Right lobe of liver (tissue), 6 donors: Measurements from ENCODE around the gene MFSD6. TPM values are rescaled to one million over a fixed set of nuclear protein-coding genes. Genes with fewer than 3 reads are reported as not detected.

Source experiments
- ATAC-seq, 4 donors: fragments of 200-7000 bp; cut with Tn5 transposase; one replicate each; pipeline ENCODE4 v1.9.1; 2020; ENCODE audit warnings: mild to moderate bottlenecking in 4 of 4, moderate library complexity in 4 of 4
- DNase-seq, 3 donors: peaks; one replicate each; pipeline ENCODE4 v3.0.0-alpha.2; 2020
- H3K27ac ChIP-seq, 3 donors: fragments of 200-600 bp; one replicate each; pipeline ENCODE4 v1.8.0; 2022
- H3K27me3 ChIP-seq, 2 donors: fragments of 200-600 bp; one replicate each; pipeline ENCODE4 v1.8.0; 2022
- H3K36me3 ChIP-seq, 4 donors: fragments of 200-600 bp; sonication (generic) in 1 of 4; one replicate each; pipeline versions ENCODE4 v1.5.1 to v1.8.0; 2017 to 2022; ENCODE audit warnings: control low read depth in 1 of 4
- H3K4me1 ChIP-seq, 4 donors: fragments of 200-600 bp; sonication (generic) in 1 of 4; one replicate each; pipeline versions ENCODE4 v1.5.1 to v1.8.0; 2017 to 2022; ENCODE audit warnings: control low read depth in 1 of 4
- H3K4me3 ChIP-seq, 3 donors: fragments of 200-600 bp; one replicate each; pipeline ENCODE4 v1.8.0; 2022
- H3K9me3 ChIP-seq, 4 donors: fragments of 200-600 bp; sonication (generic) in 1 of 4; one replicate each; pipeline versions ENCODE4 v1.5.1 to v1.8.0; 2017 to 2022; ENCODE audit warnings: control low read depth in 1 of 4
- CTCF ChIP-seq, 4 donors: fragments of 200-600 bp in 3 of 4; fragments of 450-650 bp in 1 of 4; IDR thresholded peaks; one replicate each; pipeline versions ENCODE4 v1.5.1 to v1.8.0; 2016 to 2022; ENCODE audit warnings: antibody characterized with exemption in 4 of 4, mild to moderate bottlenecking in 2 of 4
- POLR2A ChIP-seq: fragments of 450-650 bp; IDR thresholded peaks from one replicate; pipeline ENCODE4 v1.6.1; 2017; ENCODE audit warnings: antibody characterized with exemption, mild to moderate bottlenecking
- WGBS: methylation state at CpG from one replicate; pipeline ENCODE4 v1.1.6; 2018; ENCODE audit warnings: low coverage, low lambda C conversion rate; ENCODE audit not compliant: insufficient coverage; ENCODE audit errors: missing lambda C conversion rate; 5-methylcytosine and 5-hydroxymethylcytosine counted together
- intact Hi-C, 2 donors: fragments of 100-400 bp; cut with DNase I; formaldehyde crosslinking; loops; one replicate each; pipeline versions ENCODE4 v1.11.2 to v1.14.1; 2022
- total RNA-seq, 6 experiments: library from RNA; depleted of rRNA in 2 of 6; stranded (reverse); fragments of >200 nt in 2 of 6; fragmentation: NEBNext Ultra II Directional in 3 of 6; extraction: Animal tissue kit (Norgen Biotek cat#: 25700) in 3 of 6; gene quantifications; one replicate each; pipeline versions ENCODE4 v1.1.0 to v1.2.4, GENCODE V29; 2016 to 2023
- donor health status: DM: no; HTN: yes; CAD: no.
- donor health status: DM: no; HTN: no; CAD: no.
- donor health status: DM: no; HTN: no; CAD: no.
- donor health status: DM: no; HTN: yes; CAD: no.
- donor health status: DM: no; HTN: yes; CAD: no.

The MFSD6 gene
- total RNA-seq, 6 experiments from 2014 or later: 1.5 to 14.8 (median 4.1) TPM

DNA sequence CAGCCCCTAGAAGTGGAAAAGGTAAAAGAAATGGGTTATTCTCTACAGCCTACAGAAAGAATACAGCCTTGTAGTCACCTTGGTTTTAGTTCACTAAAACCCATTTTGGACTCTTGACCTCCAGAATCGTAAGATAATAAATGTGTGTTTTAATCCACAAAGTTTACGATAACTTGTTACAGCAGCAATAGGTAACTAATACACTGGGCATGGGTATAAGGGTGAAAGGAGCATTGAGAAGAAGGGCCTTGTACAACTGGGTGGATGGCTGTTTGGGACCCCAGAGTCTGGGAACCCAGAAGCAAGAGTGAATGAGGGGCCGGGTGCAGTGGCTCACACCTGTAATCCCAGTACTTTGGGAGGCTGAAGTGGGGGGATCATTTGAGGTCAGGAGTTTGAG is 2.2 kb upstream of the MFSD6 start:
- Histone ChIP-seq H3K9me3 (no peaks in the 10 kb centered on the region), H3K27ac (no peak overlapping the region), H3K4me1 (peaks cover 0 to 8% (median 0%) of the 10 kb centered on the region in 4 donors), H3K4me3 (no peak overlapping the region), H3K36me3 (no peaks in the 10 kb centered on the region), H3K27me3 (no peaks in the 10 kb centered on the region)
- TF ChIP-seq POLR2A: no peak
- TF ChIP-seq CTCF (IDR thresholded peaks at IDR 0.05): no peak
- ATAC-seq: no peak
- WGBS: 60% methylated on average over 2 of the region's 3 CpGs
- DNase-seq: no peak
- intact Hi-C loops: no loop called here

GRCh38 chr2:190406805-190407204 is 1.4 kb upstream of the MFSD6 start:
- Histone ChIP-seq H3K4me1 (peaks cover 0 to 8% (median 0%) of the 10 kb centered on the region in 4 donors), H3K27me3 (no peaks in the 10 kb centered on the region), H3K36me3 (no peaks in the 10 kb centered on the region), H3K9me3 (no peaks in the 10 kb centered on the region), H3K4me3 (no peak overlapping the region), H3K27ac (no peak overlapping the region)
- no peak for TF ChIP-seq CTCF (IDR thresholded peaks at IDR 0.05)
- TF ChIP-seq POLR2A: no peak
- intact Hi-C loops: no loop called here
- 88% methylated on average over 4 of the region's 4 CpGs for WGBS
- no peak for DNase-seq
- no peak for ATAC-seq

DNA sequence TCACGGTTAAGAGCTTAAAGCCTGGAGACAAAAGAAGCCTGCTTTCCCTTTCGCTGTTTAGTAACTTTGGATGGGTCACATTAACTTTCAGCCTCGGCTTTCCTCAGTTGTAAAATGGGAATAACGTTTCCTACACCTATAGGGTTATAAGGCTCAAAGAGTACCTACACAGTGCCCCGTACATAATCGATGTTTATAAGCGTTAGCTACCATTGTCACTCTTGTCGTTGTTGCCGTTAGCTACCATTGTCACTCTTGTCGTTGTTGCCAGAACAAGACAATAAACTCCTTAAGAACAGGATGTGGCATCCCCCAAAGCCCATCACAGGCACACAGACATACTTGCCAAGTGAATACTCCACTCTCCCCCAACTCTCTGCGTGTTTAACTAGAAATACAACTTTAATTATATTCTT is 901 bp upstream of the MFSD6 start:
- no peak for TF ChIP-seq CTCF (IDR thresholded peaks at IDR 0.05)
- no peak for TF ChIP-seq POLR2A
- intact Hi-C loops: no loop called here
- 39% methylated on average over 11 of the region's 11 CpGs for WGBS
- Histone ChIP-seq H3K36me3 (no peaks in the 10 kb centered on the region), H3K4me1 (peaks cover 0 to 8% (median 0%) of the 10 kb centered on the region in 4 donors), H3K9me3 (no peaks in the 10 kb centered on the region), H3K27ac (no peak overlapping the region), H3K4me3 (peak overlapping the region in 1 of 3 donors; percentile 76), H3K27me3 (no peaks in the 10 kb centered on the region)
- no peak for DNase-seq
- ATAC-seq: no peak

- Histone ChIP-seq H3K36me3 (no peaks in the 10 kb centered on the region), H3K9me3 (no peaks in the 10 kb centered on the region), H3K4me3 (peak overlapping the region; percentile 56 to 76 (median 62)), H3K27ac (peak overlapping the region; percentile 11 to 57 (median 24)), H3K27me3 (no peaks in the 10 kb centered on the region), H3K4me1 (peaks cover 0 to 8% (median 0%) of the 10 kb centered on the region in 4 donors)
- ATAC-seq: peak; percentile 50 to 66 (median 64)
- 10% methylated on average over 3 of the region's 54 CpGs for WGBS
- DNase-seq: peak; percentile 52 to 65 (median 54)
- intact Hi-C loops: no loop called here
- TF ChIP-seq CTCF (IDR thresholded peaks at IDR 0.05) (no peak), POLR2A (peak; percentile 31)
Measured at GRCh38 chr2:190408538-190409271, 550 bp downstream of the MFSD6 start.
